ENCODE results near the gene ZNF784.

ZNF784 gene

DNA sequence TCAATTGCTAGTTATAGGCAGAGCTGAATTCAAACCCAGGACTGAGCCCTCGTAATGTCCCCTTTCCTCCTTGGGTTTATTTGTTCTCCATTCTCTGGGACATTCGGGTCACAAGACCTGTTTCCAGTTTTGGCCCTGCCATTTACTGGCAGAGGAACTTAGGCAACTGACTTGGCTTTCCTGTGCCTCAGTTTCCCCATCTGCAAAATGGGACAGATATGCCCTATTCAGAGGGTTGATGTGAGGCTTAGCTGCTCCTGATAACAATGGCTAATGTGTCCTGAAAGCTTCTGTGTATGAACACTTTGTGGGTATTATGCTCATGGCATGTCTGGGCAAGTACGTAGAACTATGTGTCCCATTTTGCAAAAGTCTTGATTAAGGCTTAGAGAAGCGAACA, 23.3 kb downstream of the ZNF784 start:
- Histone ChIP-seq H3K27ac (ENCODE audit: low read depth, low read length) (peak overlapping the region; percentile 95), H3K4me3 (ENCODE audit: insufficient read depth, low read length, poor library complexity, severe bottlenecking) (peak overlapping the region; percentile 76), H3K27me3 (ENCODE audit: low read length) (no peaks in the 10 kb centered on the region), H3F3A (ENCODE audit: insufficient read depth) (peaks cover 38% of the 10 kb centered on the region), H2AFZ (ENCODE audit: low read depth, low read length, severe bottlenecking) (no peak overlapping the region), H3K9ac (ENCODE audit: low read length) (peak overlapping the region; percentile 83), H3K9me3 (ENCODE audit: insufficient read depth, low read length) (no peaks in the 10 kb centered on the region), H3K9me2 (replicated peaks; ENCODE audit: insufficient read depth, low read length) (no peaks in the 10 kb centered on the region), H3K4me2 (ENCODE audit: low read depth, low read length, poor library complexity, severe bottlenecking) (peak overlapping the region; percentile 64), H3K79me2 (ENCODE audit: insufficient read depth, low read length) (no peaks in the 10 kb centered on the region; the same call in 1 of the 2 replicates), H3K36me3 (ENCODE audit: low read length) (no peaks in the 10 kb centered on the region), H4K20me1 (ENCODE audit: low read depth, low read length) (no peaks in the 10 kb centered on the region)
- TF ChIP-seq, protein P1, sequence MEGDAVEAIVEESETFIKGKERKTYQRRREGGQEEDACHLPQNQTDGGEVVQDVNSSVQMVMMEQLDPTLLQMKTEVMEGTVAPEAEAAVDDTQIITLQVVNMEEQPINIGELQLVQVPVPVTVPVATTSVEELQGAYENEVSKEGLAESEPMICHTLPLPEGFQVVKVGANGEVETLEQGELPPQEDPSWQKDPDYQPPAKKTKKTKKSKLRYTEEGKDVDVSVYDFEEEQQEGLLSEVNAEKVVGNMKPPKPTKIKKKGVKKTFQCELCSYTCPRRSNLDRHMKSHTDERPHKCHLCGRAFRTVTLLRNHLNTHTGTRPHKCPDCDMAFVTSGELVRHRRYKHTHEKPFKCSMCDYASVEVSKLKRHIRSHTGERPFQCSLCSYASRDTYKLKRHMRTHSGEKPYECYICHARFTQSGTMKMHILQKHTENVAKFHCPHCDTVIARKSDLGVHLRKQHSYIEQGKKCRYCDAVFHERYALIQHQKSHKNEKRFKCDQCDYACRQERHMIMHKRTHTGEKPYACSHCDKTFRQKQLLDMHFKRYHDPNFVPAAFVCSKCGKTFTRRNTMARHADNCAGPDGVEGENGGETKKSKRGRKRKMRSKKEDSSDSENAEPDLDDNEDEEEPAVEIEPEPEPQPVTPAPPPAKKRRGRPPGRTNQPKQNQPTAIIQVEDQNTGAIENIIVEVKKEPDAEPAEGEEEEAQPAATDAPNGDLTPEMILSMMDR (IDR thresholded peaks at IDR 0.05; ENCODE audit: insufficient read depth, low read length, poor library complexity, severe bottlenecking) = no peak

DNA sequence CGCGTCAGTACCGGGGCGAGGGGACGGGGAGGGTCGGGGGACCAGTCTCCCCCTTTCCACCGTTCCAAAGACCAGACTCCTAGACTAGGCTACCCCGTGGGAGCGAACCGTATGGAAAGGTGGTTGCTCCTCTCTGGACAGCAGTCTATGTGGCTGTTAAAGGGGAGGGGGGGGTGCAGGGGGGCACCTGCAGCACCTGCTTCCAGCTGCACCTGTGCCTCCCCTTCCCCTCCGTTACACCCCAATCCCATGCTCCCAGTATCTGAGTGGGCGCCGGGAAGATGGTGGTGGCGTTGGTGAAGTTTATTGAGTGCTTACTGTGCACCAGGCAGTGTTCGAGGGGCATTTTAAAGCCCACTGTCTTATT, 23.7 kb downstream of the ZNF784 start:
- H2AFZ ChIP-seq (ENCODE audit: low read depth, low read length, severe bottlenecking) = peak overlapping the region; percentile 35
- H3K36me3 ChIP-seq (ENCODE audit: low read length) = no peaks in the 10 kb centered on the region
- H3K27me3 ChIP-seq (ENCODE audit: low read length) = no peaks in the 10 kb centered on the region
- no peaks in the 10 kb centered on the region for H3K9me2 ChIP-seq (replicated peaks; ENCODE audit: insufficient read depth, low read length)
- no peaks in the 10 kb centered on the region for H3K9me3 ChIP-seq (ENCODE audit: insufficient read depth, low read length)
- peak overlapping the region; percentile 95 for H3K27ac ChIP-seq (ENCODE audit: low read depth, low read length)
- peak overlapping the region; percentile 76 for H3K4me3 ChIP-seq (ENCODE audit: insufficient read depth, low read length, poor library complexity, severe bottlenecking)
- no peaks in the 10 kb centered on the region; the same call in 1 of the 2 replicates for H3K79me2 ChIP-seq (ENCODE audit: insufficient read depth, low read length)
- TF ChIP-seq EZH2phosphoT487 (conservative IDR thresholded peaks at IDR 0.05; ENCODE audit: low read length) = no peak
- peak overlapping the region; percentile 83 for H3K9ac ChIP-seq (ENCODE audit: low read length)
- H3F3A ChIP-seq (ENCODE audit: insufficient read depth) = peaks cover 33% of the 10 kb centered on the region
- H3K4me2 ChIP-seq (ENCODE audit: low read depth, low read length, poor library complexity, severe bottlenecking) = peak overlapping the region; percentile 64
- H4K20me1 ChIP-seq (ENCODE audit: low read depth, low read length) = no peaks in the 10 kb centered on the region

DNA sequence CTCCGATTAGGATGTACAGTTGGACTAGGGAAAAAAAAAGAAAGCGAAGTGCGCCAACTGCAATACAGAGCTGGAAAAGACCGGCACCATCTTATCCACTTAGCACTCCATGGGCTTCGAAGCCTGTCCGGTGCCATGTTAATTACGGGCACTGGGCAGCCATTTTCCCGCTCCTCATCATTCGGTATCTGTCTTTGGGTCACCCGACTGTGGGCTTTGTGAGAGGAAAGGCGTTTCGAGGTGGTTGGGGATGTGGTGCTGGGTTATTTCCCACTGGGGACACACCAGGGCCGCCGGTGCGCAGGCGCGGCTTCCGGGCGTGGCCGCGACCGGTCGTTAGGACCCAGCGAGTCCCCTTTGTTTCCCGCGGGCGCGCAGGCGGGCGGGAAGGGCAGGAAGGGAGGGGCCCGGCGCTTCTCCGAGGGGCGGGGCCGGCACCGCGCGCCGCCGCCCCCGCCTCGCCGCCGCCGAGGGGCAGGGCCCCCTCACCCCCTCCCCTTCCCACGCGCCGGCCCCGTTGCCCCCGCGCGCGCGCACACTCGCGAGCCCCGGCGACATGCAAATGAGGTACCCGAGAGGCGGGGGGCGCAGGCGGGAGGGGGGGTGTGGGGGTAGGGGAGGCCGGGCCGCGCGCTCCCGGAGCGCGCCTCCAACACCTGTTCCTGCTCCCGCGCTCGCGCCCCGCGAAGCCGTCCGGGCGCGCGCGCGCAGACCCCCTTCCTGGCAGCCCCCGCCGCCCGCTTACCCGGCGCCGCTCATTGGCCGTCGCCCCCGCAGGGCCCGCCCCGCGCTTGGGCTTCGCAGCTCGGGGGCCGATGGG, 24.3 kb downstream of the ZNF784 start, which contains the start of gene ZNF524:
TSS of gene ZNF524 (plus strand) at position 447 of the 820 bp plus-strand sequence. CDS start 1,825 bp downstream, outside the sequence.
- Histone ChIP-seq H3K36me3 (ENCODE audit: low read length) (no peaks in the 10 kb centered on the region), H4K20me1 (ENCODE audit: low read depth, low read length) (no peaks in the 10 kb centered on the region), H3K4me2 (ENCODE audit: low read depth, low read length, poor library complexity, severe bottlenecking) (peak within 1 kb of the TSS; percentile 64), H3K27ac (ENCODE audit: low read depth, low read length) (peak within 1 kb of the TSS; percentile 95), H3K27me3 (ENCODE audit: low read length) (no peaks in the 10 kb centered on the region), H3F3A (ENCODE audit: insufficient read depth) (peaks cover 33% of the 10 kb centered on the region), H2AFZ (ENCODE audit: low read depth, low read length, severe bottlenecking) (peak within 1 kb of the TSS; percentile 67), H3K9ac (ENCODE audit: low read length) (peak within 1 kb of the TSS; percentile 83), H3K4me3 (ENCODE audit: insufficient read depth, low read length, poor library complexity, severe bottlenecking) (peak within 1 kb of the TSS; percentile 76), H3K79me2 (ENCODE audit: insufficient read depth, low read length) (no peaks in the 10 kb centered on the region), H3K9me3 (ENCODE audit: insufficient read depth, low read length) (no peaks in the 10 kb centered on the region), H3K9me2 (replicated peaks; ENCODE audit: insufficient read depth, low read length) (no peaks in the 10 kb centered on the region)
- TF ChIP-seq, protein P1 (IDR thresholded peaks at IDR 0.05; ENCODE audit: insufficient read depth, low read length, poor library complexity, severe bottlenecking) = no peak
- no peak for TF ChIP-seq EZH2phosphoT487 (conservative IDR thresholded peaks at IDR 0.05; ENCODE audit: low read length)

DNA sequence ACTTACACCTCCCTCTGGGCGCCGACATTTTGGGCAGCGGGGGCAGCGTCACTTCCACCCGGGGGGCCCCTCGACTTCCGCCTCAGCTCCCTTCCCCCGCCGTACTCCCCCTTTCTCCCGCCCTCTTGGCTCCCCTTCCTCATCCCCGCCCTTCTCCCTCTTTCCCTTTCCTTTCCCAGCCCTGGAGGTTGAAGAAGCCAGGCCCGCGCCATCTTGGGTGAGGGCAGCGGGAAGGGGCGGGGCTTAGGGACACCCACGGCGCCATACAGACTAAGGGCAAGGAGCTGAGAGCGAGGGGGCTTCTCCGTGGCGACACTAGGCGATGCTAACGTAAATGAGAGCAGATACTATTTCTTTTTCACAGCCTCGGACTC, 24.9 kb downstream of the ZNF784 start, which contains the start of gene FIZ1:
TSS of gene FIZ1 (minus strand) at position 50 of the 374 bp plus-strand sequence. CDS start 1,652 bp downstream, outside the sequence.
- no peaks in the 10 kb centered on the region for H3K9me3 ChIP-seq (ENCODE audit: insufficient read depth, low read length)
- peak within 1 kb of the TSS; percentile 83 for H3K9ac ChIP-seq (ENCODE audit: low read length)
- no peaks in the 10 kb centered on the region for H3K9me2 ChIP-seq (replicated peaks; ENCODE audit: insufficient read depth, low read length)
- H3K36me3 ChIP-seq (ENCODE audit: low read length) = no peaks in the 10 kb centered on the region
- peaks cover 28% of the 10 kb centered on the region for H3F3A ChIP-seq (ENCODE audit: insufficient read depth)
- TF ChIP-seq, protein P1 (IDR thresholded peaks at IDR 0.05; ENCODE audit: insufficient read depth, low read length, poor library complexity, severe bottlenecking) = no peak
- H3K4me3 ChIP-seq (ENCODE audit: insufficient read depth, low read length, poor library complexity, severe bottlenecking) = peak within 1 kb of the TSS; percentile 76
- H2AFZ ChIP-seq (ENCODE audit: low read depth, low read length, severe bottlenecking) = peak within 1 kb of the TSS; percentile 67
- H3K79me2 ChIP-seq (ENCODE audit: insufficient read depth, low read length) = no peaks in the 10 kb centered on the region
- H3K27ac ChIP-seq (ENCODE audit: low read depth, low read length) = peak within 1 kb of the TSS; percentile 95
- H4K20me1 ChIP-seq (ENCODE audit: low read depth, low read length) = no peaks in the 10 kb centered on the region
- H3K27me3 ChIP-seq (ENCODE audit: low read length) = no peaks in the 10 kb centered on the region
- H3K4me2 ChIP-seq (ENCODE audit: low read depth, low read length, poor library complexity, severe bottlenecking) = peak within 1 kb of the TSS; percentile 64

Measured in SU-DHL-6 (cell line).